GM12872 (cell line): ENCODE measurements around the gene MAPRE3.

ENCODE experiments used
- CTCF ChIP-seq: IDR thresholded peaks from 3 replicates; pipeline ENCODE4 v1.5.1; 2011; ENCODE audit warnings: low read depth, mild to moderate bottlenecking, low read length, moderate library complexity; ENCODE audit not compliant: insufficient read depth

The MAPRE3 gene

GRCh38 chr2:26970928-26971627, 641 bp downstream of the MAPRE3 start:
- no peak for TF ChIP-seq CTCF

GRCh38 chr2:26971911-26972786, 1.7 kb downstream of the MAPRE3 start:
- no peak for TF ChIP-seq CTCF

- TF ChIP-seq CTCF, result no peak
Observed at GRCh38 chr2:26974352-26974751, 3.9 kb downstream of the MAPRE3 start.

- TF ChIP-seq CTCF, result no peak
Observed at GRCh38 chr2:26975102-26975501, 4.7 kb downstream of the MAPRE3 start.

- TF ChIP-seq CTCF, result no peak
Observed at GRCh38 chr2:26975656-26976055, 5.2 kb downstream of the MAPRE3 start.

- no peak for TF ChIP-seq CTCF
Observed at GRCh38 chr2:26976237-26976636, 5.8 kb downstream of the MAPRE3 start.

- TF ChIP-seq CTCF, result no peak
Observed at GRCh38 chr2:26977012-26977411, 6.6 kb downstream of the MAPRE3 start.
